ENCODE results near the gene GJB3. TPM values are rescaled to one million over a fixed set of nuclear protein-coding genes. Genes with fewer than 3 reads are reported as not detected.
A peak's percentile ranks its signal among the peaks of the same experiment; 100 is the strongest.

GJB3 gene
- total RNA-seq, 3 donors from 2014 or later (not counting 1 experiment from before 2014, with no cell fraction given), result not detected

DNA sequence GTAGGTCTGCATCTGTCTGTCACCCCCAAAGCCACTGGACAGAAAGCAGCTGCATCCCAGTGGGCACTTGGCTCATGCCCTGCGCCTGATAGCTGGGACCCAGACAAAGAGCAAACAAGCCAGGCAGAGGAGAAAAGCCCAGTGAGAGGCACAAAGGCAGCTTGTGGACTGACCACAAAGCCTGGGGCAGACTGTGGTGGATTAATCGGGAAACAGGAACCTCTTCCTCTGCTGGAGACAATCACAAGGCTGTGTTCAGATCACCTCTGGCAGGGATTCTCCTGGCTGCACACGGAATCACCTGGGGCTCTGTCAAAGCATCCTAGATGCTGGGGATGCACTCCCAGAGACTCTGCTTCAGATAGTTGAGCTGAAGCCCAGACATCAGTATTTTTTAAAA lies 41.4 kb upstream of the GJB3 start:
- Mint-ChIP-seq H3K4me1 (peaks cover 4 to 8% of the 10 kb centered on the region in 2 donors), H3K27ac (no peak overlapping the region), H3K9me3 (no peaks in the 10 kb centered on the region), H3K36me3 (no peaks in the 10 kb centered on the region), H3K4me3 (no peak overlapping the region), H3K27me3 (ENCODE audit: low read depth in 2 of 2) (peaks cover 4 to 20% of the 10 kb centered on the region in 2 donors)
- peaks cover 3% of the 10 kb centered on the region for H3K4me1 ChIP-seq (ENCODE audit: control insufficient read depth, insufficient read depth, low read length)
- intact Hi-C loops (cut with micrococcal nuclease), result loop anchor here (5.0 kb wide), 1 partner anchor 1107 kb away; no protein-coding TSS in a partner anchor
- H3K9me3 ChIP-seq (ENCODE audit: control insufficient read depth, insufficient read depth, low read length), result no peaks in the 10 kb centered on the region
- H3K27me3 ChIP-seq (ENCODE audit: control insufficient read depth, insufficient read depth, low read length), result no peaks in the 10 kb centered on the region
- H3K4me3 ChIP-seq (ENCODE audit: low read length), result no peak overlapping the region
- 60% methylated on average over 3 of the region's 3 CpGs for WGBS (ENCODE audit: insufficient coverage)
- DNase-seq (no peak), ATAC-seq (no peak)
- no peak overlapping the region for H3K27ac ChIP-seq (ENCODE audit: low read length)
- TF ChIP-seq CTCF (IDR thresholded peaks at IDR 0.05), result no peak
- no peaks in the 10 kb centered on the region for H3K36me3 ChIP-seq (ENCODE audit: control insufficient read depth, insufficient read depth, low read length)

DNA sequence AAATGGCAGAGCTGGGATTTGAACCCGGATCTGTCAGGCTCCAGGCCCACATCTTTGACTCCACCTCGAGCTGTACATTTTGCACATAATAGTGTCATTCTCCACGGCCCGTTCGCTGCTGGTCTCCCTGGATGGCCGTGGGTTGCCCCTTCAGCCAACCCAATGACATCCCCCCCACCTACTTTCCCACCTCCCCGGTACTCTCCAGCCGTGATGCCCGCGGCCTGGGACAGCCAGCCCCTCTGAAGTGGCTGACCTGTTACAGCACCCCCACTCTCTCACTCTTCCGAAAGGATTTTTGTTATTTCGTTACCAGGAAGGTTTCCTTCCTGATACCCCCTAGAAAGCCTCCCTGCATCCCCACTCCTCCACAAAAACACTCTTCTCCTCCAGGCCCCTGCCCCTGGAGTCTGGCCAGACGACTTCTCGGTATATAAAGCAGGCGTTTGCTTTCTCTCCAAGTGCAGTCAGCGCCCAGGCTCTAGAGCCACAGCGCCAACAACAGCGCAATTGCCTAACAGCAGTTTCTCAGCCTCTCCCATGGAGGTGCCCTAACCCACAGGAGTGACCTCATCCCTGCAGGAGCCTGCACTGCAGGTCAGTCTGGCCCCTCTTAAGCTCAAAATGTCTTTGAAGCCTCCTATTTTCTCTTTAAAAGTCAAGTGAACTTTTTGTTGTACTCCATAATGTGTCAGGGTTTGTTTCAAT lies 40.7 kb upstream of the GJB3 start:
- peaks cover 3% of the 10 kb centered on the region for H3K4me1 ChIP-seq (ENCODE audit: control insufficient read depth, insufficient read depth, low read length)
- H3K4me3 ChIP-seq (ENCODE audit: low read length), result no peak overlapping the region
- intact Hi-C loops (cut with micrococcal nuclease), result loop anchor here (5.0 kb wide), 1 partner anchor 1108 kb away; no protein-coding TSS in a partner anchor
- no peak for TF ChIP-seq CTCF (IDR thresholded peaks at IDR 0.05)
- Mint-ChIP-seq H3K4me1 (peaks cover 4 to 8% of the 10 kb centered on the region in 2 donors), H3K27ac (no peak overlapping the region), H3K4me3 (no peak overlapping the region), H3K36me3 (no peaks in the 10 kb centered on the region), H3K9me3 (no peaks in the 10 kb centered on the region), H3K27me3 (ENCODE audit: low read depth in 2 of 2) (peaks cover 4 to 20% of the 10 kb centered on the region in 2 donors)
- H3K27me3 ChIP-seq (ENCODE audit: control insufficient read depth, insufficient read depth, low read length), result no peaks in the 10 kb centered on the region
- H3K27ac ChIP-seq (ENCODE audit: low read length), result no peak overlapping the region
- no peak for DNase-seq
- no peaks in the 10 kb centered on the region for H3K9me3 ChIP-seq (ENCODE audit: control insufficient read depth, insufficient read depth, low read length)
- 66% methylated on average over 18 of the region's 18 CpGs for WGBS (ENCODE audit: insufficient coverage)
- ATAC-seq, result no peak
- no peaks in the 10 kb centered on the region for H3K36me3 ChIP-seq (ENCODE audit: control insufficient read depth, insufficient read depth, low read length)

DNA sequence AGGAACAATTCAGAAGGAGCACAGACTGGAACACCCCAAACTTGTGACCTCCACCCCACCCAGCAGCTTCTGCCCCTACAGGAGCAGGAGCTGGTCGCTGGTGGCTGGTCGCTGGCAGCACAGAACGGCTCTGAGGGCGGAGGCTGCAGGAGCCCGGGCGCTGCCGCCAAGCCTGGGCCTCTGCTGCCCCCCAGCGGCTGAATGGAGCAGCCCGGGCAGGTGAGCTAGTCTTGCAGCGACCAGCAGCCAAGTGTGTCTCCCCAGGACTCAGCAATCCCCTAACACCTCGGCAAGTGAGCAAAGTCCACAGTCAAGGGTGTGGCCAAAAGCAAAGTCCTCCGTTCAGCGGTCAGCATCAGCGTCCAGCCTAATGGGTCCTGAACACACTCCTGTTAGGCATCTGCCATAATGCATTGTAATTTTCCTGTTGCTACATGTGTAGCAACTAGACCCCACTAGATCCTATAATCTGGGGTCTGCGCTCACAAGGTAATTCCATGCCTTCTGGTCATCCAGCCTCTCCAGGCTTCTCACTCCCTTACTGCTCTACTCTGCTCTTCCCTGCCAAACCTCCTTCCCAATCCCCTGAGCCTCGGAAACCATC lies 38.2 kb upstream of the GJB3 start:
- no peaks in the 10 kb centered on the region for H3K27me3 ChIP-seq (ENCODE audit: control insufficient read depth, insufficient read depth, low read length)
- no peaks in the 10 kb centered on the region for H3K9me3 ChIP-seq (ENCODE audit: control insufficient read depth, insufficient read depth, low read length)
- peak; percentile 88 for TF ChIP-seq CTCF (IDR thresholded peaks at IDR 0.05)
- peaks cover 6 to 10% of the 10 kb centered on the region in 2 donors for H3K27me3 Mint-ChIP-seq (ENCODE audit: low read depth in 2 of 2)
- no peaks in the 10 kb centered on the region for H3K36me3 Mint-ChIP-seq
- intact Hi-C loops (cut with micrococcal nuclease), result loop anchor here (1.0 to 5.0 kb wide), 2 partner anchors 282 to 1110 kb away; no protein-coding TSS in a partner anchor
- H3K4me1 ChIP-seq (ENCODE audit: control insufficient read depth, insufficient read depth, low read length), result peaks cover 3% of the 10 kb centered on the region
- H3K4me3 Mint-ChIP-seq, result no peak overlapping the region
- H3K9me3 Mint-ChIP-seq, result no peaks in the 10 kb centered on the region
- peak; percentile 69 to 78 for DNase-seq
- no peak overlapping the region for H3K4me3 ChIP-seq (ENCODE audit: low read length)
- H3K27ac Mint-ChIP-seq, result no peak overlapping the region
- H3K36me3 ChIP-seq (ENCODE audit: control insufficient read depth, insufficient read depth, low read length), result no peaks in the 10 kb centered on the region
- 13% methylated on average over 16 of the region's 16 CpGs for WGBS (ENCODE audit: insufficient coverage)
- peak; percentile 70 to 98 (median 83) for ATAC-seq
- peaks cover 4 to 8% of the 10 kb centered on the region in 2 donors for H3K4me1 Mint-ChIP-seq
- H3K27ac ChIP-seq (ENCODE audit: low read length), result no peak overlapping the region
